KMS-11 (cell line): ENCODE data around the gene CENPQ.
A peak's percentile ranks its signal among the peaks of the same experiment; 100 is the strongest.

ENCODE experiments used
- H2AFZ ChIP-seq: fragments of 200-600 bp; sonication (generic); 2 replicates; pipeline ENCODE4 v1.6.1; 2016; ENCODE audit warnings: antibody characterized with exemption, mixed run types, low read depth
- H3K27ac ChIP-seq: fragments of 200-600 bp; sonication (generic); 2 replicates; pipeline ENCODE4 v1.6.1; 2016; ENCODE audit warnings: mild to moderate bottlenecking, mixed run types
- H3K27me3 ChIP-seq: fragments of 200-600 bp; sonication (generic); 2 replicates; pipeline ENCODE4 v1.6.1; 2017; ENCODE audit warnings: mild to moderate bottlenecking, low read depth, mixed run types, moderate library complexity; ENCODE audit not compliant: insufficient read depth
- H3K36me3 ChIP-seq: fragments of 200-600 bp; sonication (generic); 2 replicates; pipeline ENCODE4 v1.6.1; 2017; ENCODE audit warnings: mild to moderate bottlenecking, mixed run types; ENCODE audit not compliant: insufficient read depth
- H3K4me1 ChIP-seq: fragments of 200-600 bp; sonication (generic); 2 replicates; pipeline ENCODE4 v1.6.1; 2016; ENCODE audit warnings: mild to moderate bottlenecking, low read depth, mixed run types; ENCODE audit not compliant: poor library complexity, severe bottlenecking
- H3K4me2 ChIP-seq: fragments of 200-600 bp; sonication (generic); 2 replicates; pipeline ENCODE4 v1.7.0; 2016; ENCODE audit warnings: mild to moderate bottlenecking, mixed run types
- H3K4me3 ChIP-seq: fragments of 200-600 bp; sonication (generic); IDR thresholded peaks from 2 replicates; pipeline ENCODE4 v1.6.1; 2017; ENCODE audit warnings: low read depth, low read length, mixed read lengths; ENCODE audit not compliant: insufficient read depth
- H3K79me2 ChIP-seq: fragments of 200-600 bp; sonication (generic); 2 replicates; pipeline ENCODE4 v1.6.1; 2016; ENCODE audit warnings: low read depth, mixed run types; ENCODE audit not compliant: insufficient read depth
- H3K9ac ChIP-seq: fragments of 200-600 bp; sonication (generic); 2 replicates; pipeline ENCODE4 v1.6.1; 2016; ENCODE audit warnings: mild to moderate bottlenecking, mixed run types
- H4K20me1 ChIP-seq: fragments of 200-600 bp; sonication (generic); 2 replicates; pipeline ENCODE4 v1.6.1; 2016; ENCODE audit warnings: mild to moderate bottlenecking, mixed run types; ENCODE audit not compliant: insufficient read depth
- TF ChIP-seq, protein P1 (sequence below): fragments of 200-600 bp; sonication (generic); conservative IDR thresholded peaks from 2 replicates; pipeline ENCODE4 v1.6.1; 2017; ENCODE audit warnings: low read depth, mild to moderate bottlenecking, antibody characterized with exemption, low read length, moderate library complexity, mixed read lengths

Gene CENPQ

GRCh38 chr6:49531774-49532569, 68.8 kb downstream of the CENPQ start:
- no peaks in the 10 kb centered on the region for H3K36me3 ChIP-seq
- no peak overlapping the region for H3K27ac ChIP-seq
- H3K4me3 ChIP-seq = no peak overlapping the region
- peak overlapping the region; percentile 60 for H2AFZ ChIP-seq
- H3K27me3 ChIP-seq = no peaks in the 10 kb centered on the region
- H4K20me1 ChIP-seq = no peaks in the 10 kb centered on the region
- H3K4me2 ChIP-seq = peak overlapping the region; percentile 51; the same call in 1 of the 2 replicates
- H3K9ac ChIP-seq = no peak overlapping the region
- no peaks in the 10 kb centered on the region for H3K4me1 ChIP-seq
- H3K79me2 ChIP-seq = no peaks in the 10 kb centered on the region
- TF ChIP-seq, protein P1, sequence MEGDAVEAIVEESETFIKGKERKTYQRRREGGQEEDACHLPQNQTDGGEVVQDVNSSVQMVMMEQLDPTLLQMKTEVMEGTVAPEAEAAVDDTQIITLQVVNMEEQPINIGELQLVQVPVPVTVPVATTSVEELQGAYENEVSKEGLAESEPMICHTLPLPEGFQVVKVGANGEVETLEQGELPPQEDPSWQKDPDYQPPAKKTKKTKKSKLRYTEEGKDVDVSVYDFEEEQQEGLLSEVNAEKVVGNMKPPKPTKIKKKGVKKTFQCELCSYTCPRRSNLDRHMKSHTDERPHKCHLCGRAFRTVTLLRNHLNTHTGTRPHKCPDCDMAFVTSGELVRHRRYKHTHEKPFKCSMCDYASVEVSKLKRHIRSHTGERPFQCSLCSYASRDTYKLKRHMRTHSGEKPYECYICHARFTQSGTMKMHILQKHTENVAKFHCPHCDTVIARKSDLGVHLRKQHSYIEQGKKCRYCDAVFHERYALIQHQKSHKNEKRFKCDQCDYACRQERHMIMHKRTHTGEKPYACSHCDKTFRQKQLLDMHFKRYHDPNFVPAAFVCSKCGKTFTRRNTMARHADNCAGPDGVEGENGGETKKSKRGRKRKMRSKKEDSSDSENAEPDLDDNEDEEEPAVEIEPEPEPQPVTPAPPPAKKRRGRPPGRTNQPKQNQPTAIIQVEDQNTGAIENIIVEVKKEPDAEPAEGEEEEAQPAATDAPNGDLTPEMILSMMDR = peak; percentile 89

GRCh38 chr6:49535795-49536194, 72.6 kb downstream of the CENPQ start:
- TF ChIP-seq, protein P1 = no peak
- H3K27me3 ChIP-seq = no peaks in the 10 kb centered on the region
- no peaks in the 10 kb centered on the region for H4K20me1 ChIP-seq
- H3K36me3 ChIP-seq = no peaks in the 10 kb centered on the region
- H3K4me1 ChIP-seq = no peaks in the 10 kb centered on the region
- H3K9ac ChIP-seq = no peak overlapping the region
- no peak overlapping the region for H3K4me3 ChIP-seq
- no peak overlapping the region for H3K27ac ChIP-seq
- H3K4me2 ChIP-seq = no peak overlapping the region
- H3K79me2 ChIP-seq = no peaks in the 10 kb centered on the region
- H2AFZ ChIP-seq = no peak overlapping the region

- Histone ChIP-seq H3K27me3 (no peaks in the 10 kb centered on the region), H3K79me2 (no peaks in the 10 kb centered on the region), H3K36me3 (no peaks in the 10 kb centered on the region), H3K4me1 (no peaks in the 10 kb centered on the region), H3K4me3 (no peak overlapping the region), H2AFZ (no peak overlapping the region), H4K20me1 (no peaks in the 10 kb centered on the region), H3K27ac (no peak overlapping the region), H3K9ac (no peak overlapping the region), H3K4me2 (no peak overlapping the region)
- TF ChIP-seq, protein P1 = no peak
Observed at GRCh38 chr6:49539102-49539501, 75.9 kb downstream of the CENPQ start.

DNA sequence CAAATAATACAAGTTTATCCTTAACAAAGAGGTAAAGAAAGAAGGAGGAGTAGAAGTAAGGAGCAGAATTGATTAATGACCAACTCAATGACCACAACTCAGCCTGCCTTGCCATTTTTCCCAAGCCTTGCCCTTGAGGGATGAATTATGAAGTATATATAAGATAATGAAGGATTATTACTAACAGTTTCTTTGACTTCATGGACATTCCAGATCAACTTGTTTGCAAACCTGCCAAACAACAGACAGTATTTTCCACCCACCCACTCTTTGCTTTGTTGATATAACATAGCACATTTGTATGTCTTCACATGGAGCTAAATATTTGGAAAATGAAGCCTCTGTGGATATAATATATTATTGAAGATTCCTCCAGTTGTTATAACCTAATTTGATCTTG, 77.4 kb downstream of the CENPQ start:
- Histone ChIP-seq H4K20me1 (no peaks in the 10 kb centered on the region), H3K27me3 (no peaks in the 10 kb centered on the region), H3K4me2 (no peak overlapping the region), H2AFZ (no peak overlapping the region), H3K79me2 (no peaks in the 10 kb centered on the region), H3K4me1 (no peaks in the 10 kb centered on the region), H3K36me3 (no peaks in the 10 kb centered on the region), H3K4me3 (no peak overlapping the region), H3K9ac (no peak overlapping the region), H3K27ac (no peak overlapping the region)
- TF ChIP-seq, protein P1 = no peak
